GM12891 (cell line): ENCODE data around the gene GMDS.

Experiments
- POLR2A ChIP-seq: IDR thresholded peaks from 2 replicates; pipeline ENCODE4 v1.6.1; 2011; ENCODE audit warnings: low read depth, low read length, control low read depth
- POLR2AphosphoS5 ChIP-seq: IDR thresholded peaks from 2 replicates; pipeline ENCODE4 v1.6.1; 2011; ENCODE audit warnings: low read depth, low read length, control low read depth
- POU2F2 ChIP-seq: IDR thresholded peaks from 2 replicates; pipeline ENCODE4 v1.6.1; 2011; ENCODE audit warnings: low read depth, mild to moderate bottlenecking, control low read depth, low read length, moderate library complexity
- TAF1 ChIP-seq: IDR thresholded peaks from 2 replicates; pipeline ENCODE4 v1.6.1; 2011; ENCODE audit warnings: low read depth, low read length, control low read depth

GRCh38 chr6:1812487-1812886, 432.9 kb downstream of the GMDS start:
- TF ChIP-seq POLR2A (no peak), POLR2AphosphoS5 (no peak), POU2F2 (no peak), TAF1 (no peak)
